Activated naive CD4-positive, alpha-beta T cell treated with anti-CD3 and anti-CD28 coated beads for 36 hours (primary cell): ENCODE data around the gene CFAP61. TPM values are rescaled to one million over a fixed set of nuclear protein-coding genes. Genes with fewer than 3 reads are reported as not detected.
"Not testable (repeated sequence)": the region's sequence is repeated elsewhere in the genome, so short reads cannot be mapped to it uniquely, and the experiment has no call there.

ENCODE experiments used
- CTCF ChIA-PET: fragments of 350-600 bp; sonication (Branson Sonifier 250); formaldehyde crosslinking; loops from one replicate; lab custom pipeline; 2021; ENCODE audit warnings: antibody characterized with exemption; lab: Charles Lee
- DNase-seq: peaks from one replicate; pipeline ENCODE4 v3.0.0-alpha.2; 2020
- H3K27ac Mint-ChIP-seq: one replicate; pipeline ENCODE4 v1.8.0; 2021; ENCODE audit warnings: mild to moderate bottlenecking, mixed read lengths
- H3K27me3 Mint-ChIP-seq: one replicate; pipeline ENCODE4 v1.8.0; 2021; ENCODE audit warnings: low read depth, mixed read lengths
- H3K36me3 Mint-ChIP-seq: one replicate; pipeline ENCODE4 v1.8.0; 2021; ENCODE audit warnings: low read depth, mixed read lengths
- H3K4me1 Mint-ChIP-seq: one replicate; pipeline ENCODE4 v1.8.0; 2021; ENCODE audit warnings: low read depth, mixed read lengths
- H3K4me3 Mint-ChIP-seq: one replicate; pipeline ENCODE4 v1.8.0; 2021; ENCODE audit warnings: mild to moderate bottlenecking, moderate library complexity, mixed read lengths
- H3K9me3 Mint-ChIP-seq: one replicate; pipeline ENCODE4 v1.8.0; 2021; ENCODE audit warnings: mixed read lengths
- intact Hi-C: fragments of 100-400 bp; cut with micrococcal nuclease; formaldehyde crosslinking; loops from one replicate; pipeline ENCODE4 v1.15.1; 2023
- total RNA-seq, 2 experiments: library from RNA; stranded (reverse); gene quantifications; one replicate each; pipeline ENCODE4 v1.2.3, GENCODE V29; 2021

Gene CFAP61
- total RNA-seq, 2 experiments from 2014 or later = not detected

GRCh38 chr20:20102163-20102562 is 49.8 kb downstream of the CFAP61 start:
- no peak for DNase-seq
- Mint-ChIP-seq H3K27me3 (peaks cover 16% of the 10 kb centered on the region), H3K27ac (no peak overlapping the region), H3K36me3 (no peaks in the 10 kb centered on the region), H3K9me3 (no peaks in the 10 kb centered on the region), H3K4me1 (no peaks in the 10 kb centered on the region), H3K4me3 (no peak overlapping the region)
- intact Hi-C loops = no loop called here
- CTCF ChIA-PET = no interaction called here

- DNase-seq = no peak
- CTCF ChIA-PET = no interaction called here
- H3K4me3 Mint-ChIP-seq = no peak overlapping the region
- H3K27ac Mint-ChIP-seq = no peak overlapping the region
- no peaks in the 10 kb centered on the region for H3K9me3 Mint-ChIP-seq
- H3K27me3 Mint-ChIP-seq = peaks cover 12% of the 10 kb centered on the region
- intact Hi-C loops = no loop called here
- no peaks in the 10 kb centered on the region for H3K36me3 Mint-ChIP-seq
- no peaks in the 10 kb centered on the region for H3K4me1 Mint-ChIP-seq
Observed at GRCh38 chr20:20102716-20103258, 50.5 kb downstream of the CFAP61 start.

DNA sequence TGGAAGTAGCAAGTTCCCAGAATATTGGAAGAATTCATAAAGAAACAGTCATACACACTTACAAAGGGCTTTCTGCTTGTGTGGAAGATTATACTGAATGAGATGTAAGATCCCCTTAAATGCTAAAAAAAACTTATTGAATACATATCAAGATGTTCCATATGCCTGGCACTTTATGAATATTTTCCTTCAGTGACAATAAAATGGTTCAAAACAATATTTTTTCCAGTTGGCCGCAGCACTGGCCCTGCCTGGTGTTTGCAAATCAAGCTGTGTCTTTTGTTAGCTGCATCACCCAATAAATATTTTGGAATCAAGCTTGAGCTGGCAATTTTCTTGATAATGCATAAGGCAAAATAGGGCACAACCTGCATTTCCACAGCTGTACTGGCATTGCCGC is 51.2 kb downstream of the CFAP61 start:
- Mint-ChIP-seq H3K4me3 (no peak overlapping the region), H3K9me3 (no peaks in the 10 kb centered on the region), H3K4me1 (no peaks in the 10 kb centered on the region), H3K27me3 (peaks cover 10% of the 10 kb centered on the region), H3K27ac (no peak overlapping the region), H3K36me3 (no peaks in the 10 kb centered on the region)
- CTCF ChIA-PET = no interaction called here
- intact Hi-C loops = no loop called here
- no peak for DNase-seq

- H3K27me3 Mint-ChIP-seq = peaks cover 32% of the 10 kb centered on the region
- DNase-seq, H3K27ac Mint-ChIP-seq, H3K4me3 Mint-ChIP-seq, intact Hi-C loops, H3K4me1 Mint-ChIP-seq, CTCF ChIA-PET, H3K36me3 Mint-ChIP-seq: not testable (repeated sequence)
- peaks cover 12% of the 10 kb centered on the region for H3K9me3 Mint-ChIP-seq
Observed at GRCh38 chr20:20123187-20123586, 70.9 kb downstream of the CFAP61 start.

- H3K27ac Mint-ChIP-seq = no peak overlapping the region
- intact Hi-C loops = no loop called here
- H3K27me3 Mint-ChIP-seq = peaks cover 31% of the 10 kb centered on the region
- H3K4me3 Mint-ChIP-seq = no peak overlapping the region
- peaks cover 2% of the 10 kb centered on the region for H3K36me3 Mint-ChIP-seq
- H3K4me1 Mint-ChIP-seq = no peaks in the 10 kb centered on the region
- H3K9me3 Mint-ChIP-seq = peaks cover 8% of the 10 kb centered on the region
- CTCF ChIA-PET = interaction anchor here (0.6 to 1.1 kb wide), 4 partner anchors 20 to 470 kb away, joined by 3 to 4 read pairs (median 3); no protein-coding TSS in a partner anchor
- no peak for DNase-seq
Observed at GRCh38 chr20:20130399-20130798, 78.1 kb downstream of the CFAP61 start.

- CTCF ChIA-PET = no interaction called here
- Mint-ChIP-seq H3K27ac (no peak overlapping the region), H3K36me3 (peaks cover 3% of the 10 kb centered on the region), H3K9me3 (peaks cover 3% of the 10 kb centered on the region), H3K27me3 (peaks cover 11% of the 10 kb centered on the region), H3K4me1 (no peaks in the 10 kb centered on the region), H3K4me3 (no peak overlapping the region)
- DNase-seq = no peak
- intact Hi-C loops = no loop called here
Observed at GRCh38 chr20:20134941-20135575, 82.7 kb downstream of the CFAP61 start.

DNA sequence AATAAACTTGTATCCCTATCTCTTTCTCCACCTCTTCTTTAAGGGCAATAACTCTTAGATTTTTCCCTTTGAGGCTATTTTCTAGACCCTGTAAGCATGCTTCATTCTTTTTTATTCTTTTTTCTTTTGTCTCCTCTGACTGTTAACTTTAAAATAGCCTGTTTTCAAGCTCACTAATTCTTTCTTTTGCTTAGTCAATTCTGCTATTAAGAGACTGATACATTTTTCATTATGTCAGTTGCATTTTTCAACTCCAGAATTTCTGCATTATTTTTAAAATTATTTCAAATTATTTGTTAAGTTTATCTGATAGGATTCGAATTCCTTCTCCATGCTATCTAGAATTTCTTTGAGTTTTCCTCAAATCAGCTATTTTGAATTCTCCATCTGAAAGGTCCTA is 84.0 kb downstream of the CFAP61 start:
- H3K4me3 Mint-ChIP-seq = no peak overlapping the region
- no peaks in the 10 kb centered on the region for H3K4me1 Mint-ChIP-seq
- CTCF ChIA-PET = no interaction called here
- H3K36me3 Mint-ChIP-seq = peaks cover 1% of the 10 kb centered on the region
- DNase-seq = no peak
- H3K9me3 Mint-ChIP-seq = no peaks in the 10 kb centered on the region
- H3K27ac Mint-ChIP-seq = no peak overlapping the region
- peaks cover 5% of the 10 kb centered on the region for H3K27me3 Mint-ChIP-seq
- intact Hi-C loops = no loop called here

- intact Hi-C loops = no loop called here
- Mint-ChIP-seq H3K4me3 (no peak overlapping the region), H3K9me3 (no peaks in the 10 kb centered on the region), H3K36me3 (peaks cover 1% of the 10 kb centered on the region), H3K4me1 (no peaks in the 10 kb centered on the region), H3K27me3 (peaks cover 5% of the 10 kb centered on the region), H3K27ac (no peak overlapping the region)
- DNase-seq = no peak
- CTCF ChIA-PET = no interaction called here
Observed at GRCh38 chr20:20137851-20138250, 85.5 kb downstream of the CFAP61 start.

DNA sequence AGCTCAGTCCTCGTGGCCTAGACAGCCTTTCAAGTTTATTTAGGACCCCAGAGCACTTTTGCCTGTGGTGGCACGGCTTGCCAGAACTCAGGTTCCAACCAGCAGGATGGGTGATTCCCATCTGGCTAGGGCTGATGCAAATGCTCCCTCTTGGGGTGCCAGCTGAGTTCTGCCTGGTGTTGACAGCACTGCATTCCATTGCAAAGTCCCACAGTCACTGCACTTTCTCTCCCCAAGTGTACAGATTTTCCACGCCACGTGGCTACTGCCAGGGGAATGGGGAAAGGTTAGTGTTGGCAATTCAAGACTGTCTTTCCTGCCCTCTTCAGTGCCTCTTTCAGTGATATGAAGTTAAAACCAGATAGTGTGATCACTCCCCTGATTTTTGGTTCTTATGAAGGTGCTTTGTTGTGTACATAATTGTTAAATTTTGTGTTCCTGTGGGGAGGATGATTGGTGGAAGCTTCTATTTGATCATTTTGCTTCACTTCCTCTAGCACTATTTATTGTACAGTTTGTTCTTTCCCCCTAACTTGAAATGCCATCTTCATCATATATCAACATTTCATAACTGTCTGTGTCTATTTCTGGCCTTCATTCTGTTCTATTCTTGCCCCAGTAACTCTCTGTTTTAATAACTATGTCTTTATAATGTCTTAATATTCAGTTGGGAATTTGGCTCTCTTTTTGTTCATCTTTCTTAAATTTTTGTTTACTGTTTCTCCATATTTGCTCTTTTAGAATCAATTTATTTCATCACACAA is 86.2 kb downstream of the CFAP61 start:
- H3K4me3 Mint-ChIP-seq = no peak overlapping the region
- CTCF ChIA-PET = interaction anchor here (0.6 kb wide), 1 partner anchor 25 kb away, joined by 5 read pairs; no protein-coding TSS in a partner anchor
- H3K4me1 Mint-ChIP-seq = no peaks in the 10 kb centered on the region
- H3K27ac Mint-ChIP-seq = no peak overlapping the region
- no peaks in the 10 kb centered on the region for H3K9me3 Mint-ChIP-seq
- intact Hi-C loops = no loop called here
- H3K36me3 Mint-ChIP-seq = peaks cover 1% of the 10 kb centered on the region
- no peak for DNase-seq
- no peaks in the 10 kb centered on the region for H3K27me3 Mint-ChIP-seq

DNA sequence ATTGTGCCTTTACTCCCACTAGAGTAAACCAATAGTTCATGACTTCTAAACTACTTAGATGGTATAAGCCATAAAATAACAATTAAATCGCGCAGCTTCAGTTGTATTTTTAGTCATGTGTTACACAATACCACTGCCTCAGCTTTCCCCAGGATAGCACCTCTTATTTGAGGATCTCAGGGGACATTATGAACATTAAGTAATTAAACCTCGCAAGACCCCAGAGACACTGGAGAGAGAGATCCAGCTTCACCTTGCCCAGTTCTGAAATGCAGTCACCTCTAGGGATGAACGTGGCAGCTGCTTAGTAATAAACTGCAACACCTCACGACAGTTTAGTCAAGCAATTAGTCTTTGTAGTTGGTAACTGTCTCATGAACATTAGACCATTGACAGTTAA is 87.1 kb downstream of the CFAP61 start:
- Mint-ChIP-seq H3K36me3 (peaks cover 1% of the 10 kb centered on the region), H3K27me3 (no peaks in the 10 kb centered on the region), H3K4me3 (no peak overlapping the region), H3K4me1 (no peaks in the 10 kb centered on the region), H3K9me3 (peaks cover 2% of the 10 kb centered on the region), H3K27ac (no peak overlapping the region)
- CTCF ChIA-PET = interaction anchor here (0.6 kb wide), 1 partner anchor 26 kb away, joined by 5 read pairs; no protein-coding TSS in a partner anchor
- intact Hi-C loops = no loop called here
- DNase-seq = no peak

DNA sequence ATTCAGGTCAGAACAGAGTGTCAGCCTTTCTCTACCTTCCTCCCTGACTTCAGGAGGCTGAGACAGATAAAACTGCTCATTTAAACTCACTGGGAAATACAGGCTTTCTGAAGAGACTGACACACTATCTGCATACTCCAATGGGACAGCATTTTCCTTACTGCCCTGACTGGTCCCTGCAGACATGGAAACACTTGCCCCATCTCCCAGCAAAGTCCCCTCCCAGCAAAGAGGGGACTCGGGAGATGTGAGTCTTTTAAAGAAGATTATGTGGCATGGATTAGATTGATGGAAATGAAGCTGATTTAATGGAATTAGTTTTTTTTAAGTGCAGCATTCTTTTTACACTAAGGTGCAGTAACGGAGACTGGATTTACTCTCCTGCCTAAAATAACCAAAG is 90.8 kb downstream of the CFAP61 start:
- Mint-ChIP-seq H3K36me3 (peaks cover 1% of the 10 kb centered on the region), H3K27ac (no peak overlapping the region), H3K9me3 (peaks cover 3% of the 10 kb centered on the region), H3K4me3 (no peak overlapping the region), H3K4me1 (no peaks in the 10 kb centered on the region), H3K27me3 (no peaks in the 10 kb centered on the region)
- DNase-seq = no peak
- CTCF ChIA-PET = no interaction called here
- intact Hi-C loops = no loop called here

DNA sequence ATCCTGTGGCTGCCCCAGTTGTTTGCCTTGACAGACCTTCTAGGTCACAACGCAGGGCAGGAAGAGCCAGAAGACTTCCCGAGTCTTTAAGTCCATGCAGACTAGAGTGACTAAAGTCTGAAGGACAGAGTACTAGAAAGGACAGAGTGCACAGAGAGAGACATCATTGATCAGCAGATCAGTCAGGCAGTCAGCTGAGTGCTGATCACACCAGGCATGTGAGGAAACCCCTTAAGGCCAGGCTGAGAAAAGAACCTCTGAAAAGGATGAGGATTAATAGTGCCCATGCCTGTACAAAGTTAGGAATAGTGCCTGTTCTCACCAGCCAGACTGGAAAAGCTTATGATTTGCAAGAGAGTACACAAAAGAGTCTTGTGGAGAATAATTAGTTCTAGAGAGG is 91.3 kb downstream of the CFAP61 start:
- Mint-ChIP-seq H3K27me3 (no peaks in the 10 kb centered on the region), H3K36me3 (peaks cover 1% of the 10 kb centered on the region), H3K27ac (no peak overlapping the region), H3K9me3 (peaks cover 3% of the 10 kb centered on the region), H3K4me1 (no peaks in the 10 kb centered on the region), H3K4me3 (no peak overlapping the region)
- CTCF ChIA-PET = no interaction called here
- no peak for DNase-seq
- intact Hi-C loops = no loop called here

DNA sequence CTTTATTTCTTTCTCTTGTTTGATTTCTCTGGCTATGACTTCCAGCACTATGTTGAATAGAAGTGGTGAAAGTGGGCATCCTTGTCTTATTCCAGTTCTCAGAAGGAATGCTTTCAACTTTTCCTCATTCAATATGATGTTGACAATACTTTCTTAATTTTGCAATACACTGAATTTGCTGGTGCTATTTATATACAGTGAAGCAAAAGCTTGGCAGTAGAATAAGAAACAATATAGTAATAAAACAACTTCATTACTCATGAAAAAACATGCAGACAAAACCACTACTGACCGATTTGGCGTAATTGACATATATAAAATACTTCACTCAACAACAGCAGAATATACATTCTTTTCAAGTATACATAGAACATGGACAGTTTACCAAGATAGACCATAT is 96.4 kb downstream of the CFAP61 start:
- Mint-ChIP-seq H3K36me3 (peaks cover 3% of the 10 kb centered on the region), H3K9me3 (peaks cover 9% of the 10 kb centered on the region), H3K4me1 (no peaks in the 10 kb centered on the region), H3K4me3 (no peak overlapping the region), H3K27ac (no peak overlapping the region), H3K27me3 (peaks cover 5% of the 10 kb centered on the region)
- intact Hi-C loops = no loop called here
- CTCF ChIA-PET = no interaction called here
- DNase-seq = no peak
